Liver (tissue), 3 donors: ENCODE measurements around the gene STK24.

Experiments used
- CTCF ChIP-seq: fragments of 150-350 bp; IDR thresholded peaks from 2 replicates; pipeline ENCODE4 v1.5.1; 2017; ENCODE audit warnings: improper control_type of control experiment, low read depth, low read length; ENCODE audit not compliant: missing input control
- SP1 ChIP-seq: IDR thresholded peaks from 2 replicates; pipeline ENCODE4 v1.6.1; 2018; ENCODE audit warnings: antibody characterized with exemption, mild to moderate bottlenecking
- YY1 ChIP-seq: IDR thresholded peaks from 2 replicates; pipeline ENCODE4 v1.6.1; 2016; ENCODE audit warnings: antibody characterized with exemption, mild to moderate bottlenecking
- ZBTB33 ChIP-seq: IDR thresholded peaks from 2 replicates; pipeline ENCODE4 v1.6.1; 2016; ENCODE audit warnings: antibody characterized with exemption
- donor health status: healthy.
- donor health status: healthy.

GRCh38 chr13:98570929-98571372 is 6.0 kb downstream of the STK24 start:
- TF ChIP-seq YY1: no peak
- no peak for TF ChIP-seq SP1
- TF ChIP-seq CTCF: no peak
- TF ChIP-seq ZBTB33: no peak
